Umbilical cord (tissue), 2 donors: Measurements from ENCODE around the gene KCNN3. TPM values are rescaled to one million over a fixed set of nuclear protein-coding genes. Genes with fewer than 3 reads are reported as not detected.

Source experiments
- DNase-seq: peaks from one replicate; pipeline ENCODE4 v3.0.0-alpha.2; 2015; ENCODE audit warnings: low spot score
- total RNA-seq: library from RNA; depleted of rRNA; stranded (reverse); fragments of >200 nt; gene quantifications from one replicate; pipeline ENCODE4 v1.2.3, GENCODE V29; 2014; ENCODE audit warnings: low replicate concordance; ENCODE audit not compliant: insufficient read depth

Gene KCNN3
- total RNA-seq, 1 donor from 2014 or later: 1.9 TPM

DNA sequence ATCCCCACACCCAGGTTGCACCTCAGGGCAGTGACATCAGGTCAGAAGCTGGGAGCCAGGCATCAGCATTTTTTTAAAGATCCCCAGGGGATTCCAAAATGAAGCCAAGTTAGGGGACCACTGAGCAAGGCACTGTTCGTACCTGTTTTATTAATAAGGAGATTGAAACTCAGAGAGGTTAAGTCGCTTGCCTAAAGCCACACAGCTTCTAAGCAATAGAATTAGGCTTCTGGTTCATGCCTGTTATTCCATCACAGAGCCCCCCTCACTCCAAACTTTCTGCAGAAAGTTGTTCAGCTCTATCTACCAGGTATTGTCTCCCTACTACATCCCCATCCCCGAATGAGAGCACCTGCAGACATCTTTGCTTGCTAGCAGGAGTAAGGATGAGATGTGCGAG is 28.7 kb downstream of the KCNN3 start:
- DNase-seq: no peak

DNA sequence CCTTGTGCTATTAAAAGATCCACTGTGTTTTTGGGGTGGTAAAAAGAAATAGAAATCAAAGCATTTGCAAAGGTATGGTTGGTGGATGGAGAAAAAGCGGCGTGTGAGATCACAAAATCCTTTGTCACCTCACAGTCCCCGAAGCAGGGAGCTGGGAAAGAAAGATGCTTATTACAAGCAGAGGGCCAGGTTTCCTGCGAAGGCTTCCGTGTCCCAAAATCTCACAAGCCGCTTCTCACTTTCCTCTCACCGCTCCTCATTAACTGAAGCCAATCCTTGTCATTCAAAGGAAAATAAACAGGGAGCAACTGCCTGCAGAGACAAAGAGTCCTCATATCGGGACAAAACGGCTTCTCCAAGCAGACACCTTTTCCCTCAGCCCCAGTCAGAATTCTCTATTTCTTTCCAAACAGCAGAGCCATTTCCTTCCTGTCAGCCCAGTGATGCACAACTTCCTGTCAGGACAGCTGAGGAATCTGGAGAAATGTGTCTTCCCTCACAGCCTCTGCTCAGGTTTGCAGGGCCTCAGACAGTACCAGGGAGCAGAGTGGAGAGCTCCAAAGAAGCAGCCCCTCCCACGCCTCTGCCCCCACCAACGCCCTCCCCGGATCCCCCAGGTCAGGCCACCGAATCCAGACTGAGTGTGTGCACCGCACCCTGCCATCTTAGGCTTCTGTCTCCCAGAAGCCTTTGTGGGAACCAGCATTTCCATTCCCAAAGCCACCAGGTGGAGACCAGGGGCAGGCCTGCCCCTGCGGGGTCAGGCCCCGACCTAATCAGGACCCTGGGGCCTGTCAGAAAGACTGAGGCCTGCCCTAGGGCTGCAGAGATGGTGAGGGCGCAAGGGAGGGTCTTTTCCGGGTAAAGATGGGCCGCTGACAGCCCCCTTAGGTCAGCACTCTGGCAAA is 29.6 kb downstream of the KCNN3 start:
- DNase-seq: peak; percentile 50

DNA sequence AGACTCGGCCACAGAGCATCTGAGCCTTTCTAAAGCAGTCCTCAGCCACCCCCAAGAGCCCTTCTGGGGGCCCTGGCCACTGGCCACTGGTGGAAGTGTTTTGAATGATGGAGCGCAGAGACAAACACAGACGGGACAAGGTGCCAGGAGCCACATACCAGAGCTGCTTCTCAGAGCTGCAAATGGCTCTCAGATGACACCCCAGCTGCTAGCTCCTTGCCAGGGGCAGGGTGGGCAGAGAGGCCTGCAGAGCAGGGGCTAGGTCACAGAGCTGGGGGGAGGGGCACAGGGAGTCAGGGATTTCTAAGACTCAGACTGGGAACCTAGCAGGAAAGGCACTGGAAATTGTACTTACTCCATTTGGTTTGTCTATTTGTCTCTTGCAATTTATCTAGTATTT is 30.4 kb downstream of the KCNN3 start:
- peak; percentile 21 for DNase-seq

DNA sequence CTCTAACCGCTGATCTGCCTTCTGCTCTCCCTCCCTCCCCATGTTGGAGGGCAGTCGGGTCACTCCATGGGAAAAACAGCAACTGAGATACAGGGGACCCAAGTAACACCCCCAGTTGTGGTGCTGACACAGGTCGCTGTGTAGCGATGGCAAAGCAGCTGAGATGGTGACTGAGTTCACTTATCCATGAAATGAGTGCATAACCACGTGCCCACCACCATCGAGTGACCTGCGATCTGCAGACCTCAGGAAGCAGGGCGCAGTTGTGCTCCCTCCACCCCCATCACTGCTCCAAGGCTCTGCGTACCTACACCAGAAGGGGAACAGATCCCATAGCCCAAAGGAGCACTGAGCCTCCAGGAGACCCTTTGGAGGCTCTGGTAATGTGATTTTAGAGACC is 31.1 kb downstream of the KCNN3 start:
- no peak for DNase-seq

DNA sequence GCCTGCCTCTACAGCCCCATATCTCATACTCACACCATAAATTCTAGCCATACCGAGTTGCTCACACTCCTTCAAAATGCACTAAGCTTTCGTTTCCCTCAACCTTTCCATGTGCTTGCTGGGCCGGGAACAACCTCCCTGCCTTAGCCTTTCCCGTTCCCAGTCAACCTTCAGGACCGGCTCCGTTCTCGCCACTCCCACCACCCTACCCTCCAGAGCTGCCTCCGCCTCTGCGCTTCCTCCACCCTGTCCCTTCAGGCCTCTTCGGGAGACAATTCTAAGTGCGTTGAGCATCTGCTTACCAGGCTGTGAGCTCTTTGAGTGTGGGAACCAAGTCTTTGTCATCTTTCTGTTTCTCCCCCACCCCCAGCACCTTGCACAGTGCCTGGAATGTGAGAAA is 31.6 kb downstream of the KCNN3 start:
- no peak for DNase-seq

DNA sequence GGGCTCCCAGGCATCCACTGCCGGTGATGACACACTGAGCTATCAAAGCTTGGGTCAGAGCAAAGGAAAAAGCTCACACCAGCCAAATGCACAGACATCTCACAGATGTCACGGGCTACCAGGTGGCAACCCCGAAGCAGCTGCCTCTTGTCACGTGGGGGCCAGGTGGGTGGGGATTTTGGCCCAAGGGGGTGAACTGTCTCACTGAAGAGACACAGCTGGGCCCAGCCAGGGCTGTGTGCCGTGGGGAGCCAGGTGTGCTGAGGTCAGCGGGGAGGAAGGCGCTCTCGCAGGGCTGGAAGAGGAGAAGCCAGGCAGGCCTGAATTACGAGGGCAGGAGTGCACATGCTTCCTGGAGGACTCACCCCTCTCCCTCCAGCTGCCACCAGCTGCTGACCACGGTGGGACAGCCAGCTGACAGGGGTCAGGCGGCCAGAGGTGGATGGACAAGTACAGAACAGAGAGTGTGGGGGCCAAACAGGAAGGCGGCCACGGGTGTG is 32.4 kb downstream of the KCNN3 start:
- no peak for DNase-seq

DNA sequence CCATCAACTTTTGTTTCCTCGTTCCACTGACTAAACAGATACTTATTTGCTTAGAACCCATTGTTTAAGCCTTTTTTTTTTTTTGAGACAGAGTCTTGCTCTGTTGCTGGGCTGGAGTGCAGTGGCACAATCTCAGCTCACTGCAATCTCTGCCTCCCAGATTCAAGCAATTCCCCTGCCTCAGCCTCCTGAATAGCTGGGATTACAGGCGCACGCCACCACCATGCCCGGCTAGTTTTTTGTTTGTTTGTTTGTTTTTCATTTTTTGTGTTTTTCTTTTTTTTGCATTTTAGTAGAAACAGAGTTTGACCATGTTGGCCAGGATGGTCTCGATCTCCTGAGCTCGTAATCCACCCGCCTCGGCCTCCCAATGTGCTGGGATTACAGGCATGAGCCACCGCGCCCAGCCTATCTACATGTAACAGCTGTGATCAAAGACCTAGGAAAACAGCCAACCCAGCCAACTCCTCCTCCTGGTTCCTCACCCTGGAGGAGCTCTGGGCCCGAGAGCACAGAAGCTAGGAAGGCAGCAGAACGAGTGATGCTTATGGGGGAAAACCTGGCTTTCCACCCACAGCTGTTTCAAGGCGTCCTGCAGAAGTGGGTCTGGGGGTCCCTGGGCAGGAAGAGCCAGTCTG is 32.9 kb downstream of the KCNN3 start:
- DNase-seq: peak; percentile 91

DNA sequence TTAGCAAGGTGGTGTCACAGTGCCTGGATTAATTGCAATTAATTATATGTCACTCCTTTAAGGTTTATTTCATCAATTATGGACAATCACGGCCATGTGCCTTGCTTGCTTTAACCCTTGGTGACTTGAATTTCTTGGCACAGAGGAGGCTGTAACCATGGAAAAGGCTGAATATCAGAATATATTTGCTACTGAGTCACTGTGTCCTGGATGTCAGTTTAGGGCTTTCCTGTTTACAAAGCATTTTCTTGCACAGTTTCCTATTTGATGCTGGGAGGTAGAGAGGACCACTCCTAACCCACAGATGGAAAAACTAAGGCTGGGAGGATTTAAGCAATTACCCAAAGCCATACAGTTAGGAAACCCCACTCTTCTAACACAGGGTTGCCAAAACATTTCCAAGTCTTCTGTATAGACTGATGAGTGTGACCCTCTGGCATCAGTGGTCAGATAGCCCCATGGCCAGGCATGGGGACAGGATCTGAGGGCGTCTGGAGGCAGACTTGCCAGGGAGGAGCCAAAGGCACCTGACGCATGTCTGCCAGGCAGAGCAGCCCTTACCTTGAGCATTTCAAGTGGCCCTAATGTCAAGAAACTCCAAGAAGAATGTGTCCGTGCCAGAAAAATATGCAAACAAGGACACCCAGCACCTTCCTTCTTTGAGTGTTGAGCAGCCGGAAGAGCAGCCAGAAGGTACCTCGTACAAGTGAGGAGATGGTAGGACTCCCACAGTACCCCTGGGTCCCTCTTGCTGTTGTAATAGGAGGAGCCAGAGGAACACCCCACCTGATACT is 34.4 kb downstream of the KCNN3 start:
- no peak for DNase-seq

DNA sequence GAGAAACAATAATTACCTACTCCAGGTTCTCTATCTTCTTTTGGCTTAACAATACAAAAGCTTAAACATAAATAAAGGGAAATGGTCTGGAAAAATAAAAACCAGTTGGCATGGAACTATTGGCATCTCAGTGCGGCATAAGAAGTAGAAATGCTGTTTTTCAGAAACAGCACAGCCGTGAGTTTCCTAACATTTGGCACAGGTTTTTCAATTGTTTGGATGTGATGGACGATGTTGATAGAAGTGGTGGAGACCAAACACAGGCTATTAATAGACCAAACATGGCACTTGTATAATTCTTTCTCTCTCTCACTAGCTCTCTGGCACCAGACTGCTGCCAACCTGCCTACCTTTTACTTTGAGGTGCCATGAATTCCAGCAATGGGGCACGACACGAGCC is 36.2 kb downstream of the KCNN3 start:
- no peak for DNase-seq

DNA sequence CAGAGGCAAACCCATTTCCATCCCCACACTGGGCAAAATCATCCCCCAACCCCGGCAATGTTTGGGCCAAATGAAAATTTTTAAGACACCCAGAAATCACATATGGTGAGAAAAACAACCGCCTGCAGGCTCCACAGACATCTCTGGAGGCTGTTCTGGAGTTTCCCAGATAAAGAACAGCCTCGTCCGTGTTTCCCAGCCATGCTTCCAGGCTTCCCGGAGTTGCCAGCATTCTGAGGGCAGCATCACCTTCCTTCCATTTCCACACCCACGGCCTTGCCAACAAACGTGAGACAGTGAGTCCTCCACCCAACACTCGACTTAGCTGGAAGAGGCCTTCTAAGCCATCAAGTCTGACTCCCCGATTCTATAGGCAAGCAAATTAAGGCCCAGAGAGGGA is 36.9 kb downstream of the KCNN3 start:
- no peak for DNase-seq

DNA sequence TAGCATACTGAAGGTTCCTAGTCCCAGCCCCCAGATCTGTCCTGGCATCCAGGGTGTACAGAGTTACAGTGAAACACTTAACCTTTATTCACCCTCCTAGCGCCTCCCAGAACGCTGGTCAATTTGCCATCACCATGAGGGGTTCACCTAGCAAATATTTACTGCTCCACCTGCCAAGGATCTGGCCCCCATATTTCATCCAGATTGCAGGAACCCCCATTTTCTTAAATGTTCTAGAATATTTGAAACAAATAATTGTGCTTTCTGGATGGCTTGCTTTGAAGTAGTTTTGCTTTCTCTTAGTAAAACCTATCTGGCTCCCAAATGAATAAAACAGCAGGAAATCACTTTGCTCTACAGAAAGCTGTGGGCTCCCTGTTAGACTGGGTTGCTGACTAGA is 37.7 kb downstream of the KCNN3 start:
- DNase-seq: no peak

DNA sequence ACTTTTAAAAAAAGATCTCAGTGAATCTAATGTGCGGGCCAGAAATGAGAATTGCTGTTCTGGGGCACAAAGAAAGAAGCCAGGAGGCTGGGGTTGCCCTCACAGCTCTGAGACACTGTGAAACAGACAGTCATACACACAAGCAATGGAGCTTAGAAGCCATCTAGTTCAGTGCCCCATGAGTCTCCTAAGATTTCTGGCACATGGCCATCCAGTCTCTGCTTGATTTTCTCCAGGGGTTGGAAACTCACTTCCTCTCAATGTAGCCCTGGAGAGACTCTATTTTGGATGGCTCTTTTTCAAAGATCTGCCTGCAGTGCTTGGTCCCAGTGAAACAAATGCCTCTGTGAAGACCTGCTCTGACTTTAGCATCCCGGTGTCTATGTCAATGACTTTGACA is 38.6 kb downstream of the KCNN3 start:
- DNase-seq: no peak

DNA sequence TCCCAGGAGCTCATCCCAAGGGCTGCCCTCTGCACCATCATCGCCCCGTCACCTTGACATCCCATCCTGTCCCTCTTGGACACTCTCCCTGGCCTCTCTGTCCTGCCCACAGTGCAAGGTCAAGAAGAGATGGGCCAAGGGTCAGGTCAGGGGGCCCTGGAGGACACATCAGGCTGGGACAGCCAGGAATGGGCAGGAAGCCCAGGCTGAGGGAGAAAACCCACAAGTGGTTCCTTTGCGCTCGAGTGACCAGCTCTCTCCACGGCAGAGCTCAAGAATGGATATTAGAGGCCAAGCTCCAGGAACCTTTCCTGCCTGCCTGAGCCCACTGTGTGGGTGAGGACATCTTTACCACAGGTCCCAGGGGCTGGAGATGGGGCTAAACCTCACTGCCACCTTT is 41.0 kb downstream of the KCNN3 start:
- no peak for DNase-seq

DNA sequence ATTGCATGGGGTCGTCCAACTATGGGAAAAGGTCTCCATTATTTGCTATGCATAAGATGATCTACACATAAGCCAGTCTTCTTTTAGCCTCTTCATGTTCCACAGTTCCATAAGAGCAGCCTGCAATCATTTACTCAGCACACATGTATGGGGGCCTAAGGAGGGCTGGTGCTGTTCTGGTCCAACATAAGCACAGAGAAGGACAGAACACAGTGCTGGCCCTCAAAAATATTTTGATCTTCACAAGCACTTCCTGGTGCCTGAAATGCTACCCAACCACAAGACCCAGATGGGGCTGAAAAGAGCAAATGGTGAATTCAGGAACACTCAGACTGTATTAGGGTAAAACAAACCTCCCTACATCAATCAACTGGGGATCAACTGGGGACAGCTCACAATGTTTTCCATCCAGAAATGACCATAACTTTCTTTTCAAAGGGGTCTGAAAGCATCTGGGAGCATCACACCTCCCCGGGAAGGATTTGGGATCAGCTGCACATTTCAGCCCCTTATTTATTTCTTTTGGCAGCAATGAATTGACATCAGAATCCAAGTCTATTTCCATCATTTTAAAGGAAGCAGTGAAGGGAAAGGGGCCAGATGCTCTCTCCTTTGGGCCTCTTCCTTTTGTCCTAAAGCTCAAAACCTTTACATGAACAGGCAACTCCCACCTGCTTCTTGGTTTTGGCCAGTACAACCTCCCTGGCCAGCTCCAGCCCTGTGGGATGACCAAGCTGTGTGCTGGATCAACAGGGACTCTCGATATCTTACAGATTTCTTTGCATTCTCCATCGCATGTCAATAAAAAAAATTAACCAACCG is 45.7 kb downstream of the KCNN3 start:
- no peak for DNase-seq

DNA sequence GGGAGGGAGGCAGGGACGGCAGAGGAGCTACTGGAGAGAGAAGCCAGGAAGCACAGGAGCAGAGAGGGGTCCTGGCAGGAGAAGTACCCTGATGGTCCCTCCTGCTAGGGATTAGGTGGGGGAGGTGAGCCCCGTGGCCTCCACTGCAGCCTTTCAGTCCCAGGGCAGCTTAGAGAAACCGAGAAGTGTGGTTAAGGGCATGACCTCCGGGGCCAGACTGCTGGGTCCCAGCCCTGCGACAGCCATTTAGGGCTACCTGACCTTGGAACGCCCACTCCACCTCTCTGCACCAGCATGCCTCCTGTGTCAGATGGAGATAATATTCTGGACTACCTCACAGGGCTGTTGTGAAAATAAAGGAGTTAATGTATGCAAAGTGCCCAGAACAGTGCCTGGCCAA is 47.4 kb downstream of the KCNN3 start:
- DNase-seq: no peak

DNA sequence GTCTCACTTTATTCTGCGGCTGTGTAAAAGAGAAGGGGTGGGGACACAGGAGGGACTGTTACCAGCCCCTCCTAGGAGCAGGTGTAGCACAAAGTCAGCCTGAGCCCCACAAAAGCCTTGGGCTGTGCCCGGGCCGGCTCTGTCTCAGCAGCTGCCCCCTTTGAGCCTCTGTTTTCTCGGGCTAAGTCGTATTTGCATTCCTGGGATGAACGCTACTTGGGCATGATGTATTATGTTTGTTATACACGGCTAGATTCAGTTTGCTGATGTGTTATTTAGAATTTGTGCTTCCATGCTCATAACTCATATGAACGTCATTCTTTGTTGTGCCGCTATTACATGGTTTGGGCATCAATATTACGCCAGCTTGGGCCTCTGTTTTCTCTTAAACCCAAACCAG is 47.8 kb downstream of the KCNN3 start:
- DNase-seq: peak; percentile 53

DNA sequence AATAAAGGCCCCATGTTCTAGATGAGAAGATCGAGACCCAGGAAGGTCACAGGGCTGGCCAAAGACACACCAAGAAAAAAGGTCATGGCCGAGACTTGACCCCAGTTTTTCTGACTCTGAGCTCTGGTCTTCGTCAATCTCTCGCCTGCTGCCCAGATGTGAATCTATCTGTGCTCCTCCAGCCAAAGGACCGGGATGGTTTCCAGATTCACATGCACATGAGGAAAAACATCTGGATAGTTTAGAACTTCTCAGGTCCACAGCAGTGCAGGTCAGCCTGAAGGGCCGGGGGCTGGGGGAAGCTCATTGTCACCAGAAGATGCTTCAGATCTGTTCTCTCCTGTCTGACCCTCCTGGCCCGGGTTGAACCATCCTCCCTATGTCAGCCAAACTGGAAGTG is 49.0 kb downstream of the KCNN3 start:
- peak; percentile 72 for DNase-seq

DNA sequence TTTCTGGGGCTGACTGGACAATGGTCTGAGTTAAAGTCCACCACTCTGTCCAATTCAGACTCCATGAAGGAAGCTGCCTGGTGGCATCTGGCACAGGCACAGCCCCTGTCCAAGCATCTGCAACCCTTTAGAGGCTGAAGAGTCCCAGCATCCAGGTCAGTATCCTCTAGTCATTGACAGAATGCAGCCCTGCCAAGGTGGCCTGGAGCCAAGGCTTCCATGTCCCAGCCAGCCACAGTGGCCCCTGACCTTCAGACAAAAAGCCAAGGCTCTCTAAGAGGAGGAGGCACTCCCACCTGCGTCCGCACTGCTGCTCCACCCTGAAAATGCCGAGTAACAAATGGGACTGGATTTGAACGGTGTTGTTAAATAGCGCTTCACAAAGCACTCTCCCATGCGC is 49.4 kb downstream of the KCNN3 start:
- DNase-seq: no peak

DNA sequence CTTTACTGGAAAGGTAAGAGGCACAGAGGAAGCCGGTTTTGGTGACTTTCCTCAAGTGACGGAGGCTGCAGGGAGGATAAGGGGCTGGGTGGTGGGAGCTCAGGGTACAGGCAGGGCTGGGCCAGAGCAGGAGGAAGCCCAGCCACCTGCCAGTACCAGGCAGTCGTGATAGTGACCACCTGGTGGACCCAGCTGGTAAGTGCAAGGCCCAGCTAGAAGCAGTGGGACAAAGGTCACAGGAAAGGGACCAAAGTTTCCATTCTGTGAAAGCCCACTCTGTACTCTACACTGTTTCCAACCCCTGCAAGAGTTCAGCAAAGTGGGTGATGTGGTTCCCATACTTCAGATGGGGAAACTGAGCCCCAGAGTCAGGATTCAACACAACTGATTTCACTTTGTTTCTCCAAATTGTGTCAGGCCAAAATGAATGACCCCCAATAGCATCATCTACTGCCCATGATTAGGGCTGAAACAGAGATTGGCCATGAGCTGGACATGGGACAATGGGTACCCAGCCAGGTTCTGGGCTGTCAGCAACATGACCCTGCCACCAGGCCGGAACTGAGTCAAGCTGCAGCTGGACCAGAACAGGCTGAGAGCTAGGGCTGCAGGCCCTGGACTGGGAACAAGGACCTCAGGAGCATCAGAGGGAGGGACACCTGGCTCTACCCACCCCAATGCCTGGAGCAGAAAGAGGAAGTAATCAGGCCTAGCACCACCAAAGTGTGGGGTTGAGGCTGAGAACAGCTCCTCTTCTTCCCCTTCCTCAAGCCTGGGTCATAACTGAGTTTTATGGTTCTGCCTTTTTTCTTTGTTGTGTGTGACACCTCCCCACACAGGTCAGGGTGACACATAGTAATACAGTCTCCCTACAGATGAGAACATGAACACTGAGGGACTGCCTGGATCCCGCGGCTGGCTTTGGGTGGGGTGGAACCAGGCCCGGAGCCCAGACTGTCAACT is 50.2 kb downstream of the KCNN3 start:
- no peak for DNase-seq

DNA sequence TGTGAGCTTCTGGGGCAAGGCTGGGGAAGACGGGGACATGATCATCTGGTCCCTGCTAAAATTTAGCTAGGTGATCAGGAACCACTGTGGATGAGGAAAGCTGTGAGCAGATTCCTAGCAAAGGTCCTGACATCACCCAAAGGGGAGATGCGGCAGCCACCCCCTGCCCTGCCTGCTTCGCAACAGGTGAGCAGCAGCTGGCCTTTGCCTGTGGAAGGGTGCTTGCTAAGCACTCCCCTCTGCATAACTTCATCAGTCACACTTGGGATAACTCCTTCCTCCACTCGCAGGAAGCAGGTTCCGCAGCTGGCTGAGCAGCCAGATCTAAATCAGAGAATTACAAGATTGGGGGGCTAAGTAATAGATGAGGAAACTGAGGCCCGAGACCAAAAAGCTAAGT is 51.2 kb downstream of the KCNN3 start:
- DNase-seq: no peak
